Measurements from ENCODE around the gene UBLCP1. TPM values are rescaled to one million over a fixed set of nuclear protein-coding genes. Genes with fewer than 3 reads are reported as not detected.
A peak's percentile ranks its signal among the peaks of the same experiment; 100 is the strongest.
"Not testable (repeated sequence)": the region's sequence is repeated elsewhere in the genome, so short reads cannot be mapped to it uniquely, and the experiment has no call there.

UBLCP1 gene
- total RNA-seq, 1 donor from 2014 or later, result 30.8 TPM

GRCh38 chr5:159260212-159260611 lies 2.9 kb upstream of the UBLCP1 start:
- H3K27ac Mint-ChIP-seq; DNase-seq (ENCODE audit: low spot score); H3K27me3 Mint-ChIP-seq (ENCODE audit: insufficient read depth); H3K9me3 Mint-ChIP-seq: not testable (repeated sequence)
- peaks cover 21% of the 10 kb centered on the region for H3K4me1 Mint-ChIP-seq (ENCODE audit: low read depth)
- peak overlapping the region; percentile 16 for H3K4me3 Mint-ChIP-seq
- peaks cover 11% of the 10 kb centered on the region for H3K36me3 Mint-ChIP-seq (ENCODE audit: low read depth)
- intact Hi-C loops (cut with micrococcal nuclease), result loop anchor here (5.0 kb wide), 1 partner anchor 1528 kb away; the partner anchor contains the start of gene THG1L

GRCh38 chr5:159262472-159262858 lies 625 bp upstream of the UBLCP1 start:
- intact Hi-C loops (cut with micrococcal nuclease), result loop anchor here (1.0 to 5.0 kb wide), 4 partner anchors 74 to 1530 kb away; partner anchors contain the start of gene THG1L
- H3K9me3 Mint-ChIP-seq, result peaks cover 16% of the 10 kb centered on the region
- peaks cover 21% of the 10 kb centered on the region for H3K4me1 Mint-ChIP-seq (ENCODE audit: low read depth)
- H3K36me3 Mint-ChIP-seq (ENCODE audit: low read depth), result peaks cover 30% of the 10 kb centered on the region
- peak overlapping the region; percentile 96 for H3K4me3 Mint-ChIP-seq
- DNase-seq (ENCODE audit: low spot score), result no peak
- H3K27me3 Mint-ChIP-seq (ENCODE audit: insufficient read depth), result peaks cover 6% of the 10 kb centered on the region
- H3K27ac Mint-ChIP-seq, result peak overlapping the region; percentile 98

- Mint-ChIP-seq H3K4me3 (peak overlapping the region; percentile 96), H3K27ac (peak overlapping the region; percentile 98), H3K36me3 (ENCODE audit: low read depth) (peaks cover 35% of the 10 kb centered on the region), H3K9me3 (peaks cover 20% of the 10 kb centered on the region), H3K4me1 (ENCODE audit: low read depth) (peaks cover 23% of the 10 kb centered on the region), H3K27me3 (ENCODE audit: insufficient read depth) (peaks cover 2% of the 10 kb centered on the region)
- intact Hi-C loops (cut with micrococcal nuclease), result loop anchor here (1.0 to 5.0 kb wide), 10 partner anchors 23 to 1531 kb away; partner anchors contain the start of genes PWWP2A, RNF145, THG1L and TTC1
- no peak for DNase-seq (ENCODE audit: low spot score)
These were observed 447 bp downstream of the UBLCP1 start for GRCh38 chr5:159263569-159263905.

GRCh38 chr5:159266764-159267163 lies 3.7 kb downstream of the UBLCP1 start:
- H3K27me3 Mint-ChIP-seq (ENCODE audit: insufficient read depth); intact Hi-C loops (cut with micrococcal nuclease); H3K4me3 Mint-ChIP-seq; H3K27ac Mint-ChIP-seq; DNase-seq (ENCODE audit: low spot score): not testable (repeated sequence)
- Mint-ChIP-seq H3K9me3 (peaks cover 20% of the 10 kb centered on the region), H3K36me3 (ENCODE audit: low read depth) (peaks cover 45% of the 10 kb centered on the region), H3K4me1 (ENCODE audit: low read depth) (peaks cover 40% of the 10 kb centered on the region)

GRCh38 chr5:159269723-159270122 lies 6.6 kb downstream of the UBLCP1 start:
- Mint-ChIP-seq H3K27me3 (ENCODE audit: insufficient read depth) (no peaks in the 10 kb centered on the region), H3K4me3 (no peak overlapping the region)
- intact Hi-C loops (cut with micrococcal nuclease), result no loop called here

GRCh38 chr5:159273923-159274322 lies 10.8 kb downstream of the UBLCP1 start:
- Mint-ChIP-seq H3K4me1 (ENCODE audit: low read depth) (peaks cover 26% of the 10 kb centered on the region), H3K27ac (no peak overlapping the region), H3K27me3 (ENCODE audit: insufficient read depth) (no peaks in the 10 kb centered on the region), H3K36me3 (ENCODE audit: low read depth) (peaks cover 41% of the 10 kb centered on the region), H3K4me3 (no peak overlapping the region), H3K9me3 (no peaks in the 10 kb centered on the region)
- no peak for DNase-seq (ENCODE audit: low spot score)
- intact Hi-C loops (cut with micrococcal nuclease), result no loop called here

More at GRCh38 chr5:159269723-159270122, 6.6 kb downstream of the UBLCP1 start:
- H3K36me3 Mint-ChIP-seq (ENCODE audit: low read depth), result peaks cover 51% of the 10 kb centered on the region
- peaks cover 20% of the 10 kb centered on the region for H3K9me3 Mint-ChIP-seq
- H3K27ac Mint-ChIP-seq, result no peak overlapping the region
- DNase-seq (ENCODE audit: low spot score), result no peak
- peaks cover 27% of the 10 kb centered on the region for H3K4me1 Mint-ChIP-seq (ENCODE audit: low read depth)

GRCh38 chr5:159274676-159275075 lies 11.6 kb downstream of the UBLCP1 start:
- intact Hi-C loops (cut with micrococcal nuclease), result no loop called here
- H3K27me3 Mint-ChIP-seq (ENCODE audit: insufficient read depth), result no peaks in the 10 kb centered on the region
- H3K27ac Mint-ChIP-seq, result no peak overlapping the region
- H3K4me1 Mint-ChIP-seq (ENCODE audit: low read depth), result peaks cover 18% of the 10 kb centered on the region
- H3K4me3 Mint-ChIP-seq, result no peak overlapping the region
- peaks cover 42% of the 10 kb centered on the region for H3K36me3 Mint-ChIP-seq (ENCODE audit: low read depth)
- no peak for DNase-seq (ENCODE audit: low spot score)
- no peaks in the 10 kb centered on the region for H3K9me3 Mint-ChIP-seq

GRCh38 chr5:159286420-159287035 lies 23.4 kb downstream of the UBLCP1 start:
- Mint-ChIP-seq H3K27ac (no peak overlapping the region), H3K27me3 (ENCODE audit: insufficient read depth) (peaks cover under 1% of the 10 kb centered on the region), H3K9me3 (no peaks in the 10 kb centered on the region), H3K36me3 (ENCODE audit: low read depth) (peaks cover 8% of the 10 kb centered on the region), H3K4me3 (no peak overlapping the region), H3K4me1 (ENCODE audit: low read depth) (no peaks in the 10 kb centered on the region)
- intact Hi-C loops (cut with micrococcal nuclease), result loop anchor here (1.0 to 5.0 kb wide), 4 partner anchors 231 to 701 kb away; partner anchors contain the start of gene ADRA1B
- DNase-seq (ENCODE audit: low spot score), result no peak

GRCh38 chr5:159290741-159291140 lies 27.7 kb downstream of the UBLCP1 start:
- DNase-seq (ENCODE audit: low spot score), result no peak
- intact Hi-C loops (cut with micrococcal nuclease), result no loop called here
- no peaks in the 10 kb centered on the region for H3K36me3 Mint-ChIP-seq (ENCODE audit: low read depth)
- no peak overlapping the region for H3K27ac Mint-ChIP-seq
- peaks cover 5% of the 10 kb centered on the region for H3K27me3 Mint-ChIP-seq (ENCODE audit: insufficient read depth)
- no peaks in the 10 kb centered on the region for H3K9me3 Mint-ChIP-seq
- H3K4me1 Mint-ChIP-seq (ENCODE audit: low read depth), result no peaks in the 10 kb centered on the region
- H3K4me3 Mint-ChIP-seq, result no peak overlapping the region

- no peak overlapping the region for H3K27ac Mint-ChIP-seq
- no peaks in the 10 kb centered on the region for H3K36me3 Mint-ChIP-seq (ENCODE audit: low read depth)
- DNase-seq (ENCODE audit: low spot score), result no peak
- no peak overlapping the region for H3K4me3 Mint-ChIP-seq
- H3K9me3 Mint-ChIP-seq, result peaks cover 21% of the 10 kb centered on the region
- H3K4me1 Mint-ChIP-seq (ENCODE audit: low read depth), result no peaks in the 10 kb centered on the region
- intact Hi-C loops (cut with micrococcal nuclease), result no loop called here
- peaks cover 5% of the 10 kb centered on the region for H3K27me3 Mint-ChIP-seq (ENCODE audit: insufficient read depth)
These were observed 31.8 kb downstream of the UBLCP1 start for GRCh38 chr5:159294921-159295320.

- DNase-seq (ENCODE audit: low spot score); intact Hi-C loops (cut with micrococcal nuclease): not testable (repeated sequence)
These were observed 34.2 kb downstream of the UBLCP1 start for GRCh38 chr5:159297300-159297699.

GRCh38 chr5:159301466-159301865 lies 38.4 kb downstream of the UBLCP1 start:
- Mint-ChIP-seq H3K36me3 (ENCODE audit: low read depth) (peaks cover 5% of the 10 kb centered on the region), H3K4me3 (no peak overlapping the region), H3K27ac (no peak overlapping the region), H3K4me1 (ENCODE audit: low read depth) (no peaks in the 10 kb centered on the region), H3K27me3 (ENCODE audit: insufficient read depth) (peaks cover 11% of the 10 kb centered on the region), H3K9me3 (peaks cover 44% of the 10 kb centered on the region)
- no peak for DNase-seq (ENCODE audit: low spot score)
- intact Hi-C loops (cut with micrococcal nuclease), result no loop called here

More at GRCh38 chr5:159297300-159297699, 34.2 kb downstream of the UBLCP1 start:
- H3K36me3 Mint-ChIP-seq (ENCODE audit: low read depth); H3K27ac Mint-ChIP-seq; H3K27me3 Mint-ChIP-seq (ENCODE audit: insufficient read depth); H3K4me1 Mint-ChIP-seq (ENCODE audit: low read depth); H3K4me3 Mint-ChIP-seq: not testable (repeated sequence)
- H3K9me3 Mint-ChIP-seq, result peaks cover 32% of the 10 kb centered on the region

GRCh38 chr5:159301929-159302860 lies 39.1 kb downstream of the UBLCP1 start:
- Mint-ChIP-seq H3K9me3 (peaks cover 44% of the 10 kb centered on the region), H3K27me3 (ENCODE audit: insufficient read depth) (peaks cover 11% of the 10 kb centered on the region)
- H3K4me1 Mint-ChIP-seq (ENCODE audit: low read depth); H3K27ac Mint-ChIP-seq; DNase-seq (ENCODE audit: low spot score); intact Hi-C loops (cut with micrococcal nuclease); H3K4me3 Mint-ChIP-seq; H3K36me3 Mint-ChIP-seq (ENCODE audit: low read depth): not testable (repeated sequence)

Data from activated T-helper 1 cell treated with anti-CD3 and anti-CD28 coated beads, Interleukin-12 subunit alpha, Interleukin-12 subunit beta, Interleukin-2, Interleukin-4 antibody, amounts not matched to agents 30 ng/mL and 10 ng/mL and 1 ng/mL, durations not matched to agents 14 hours and 24 hours and 36 hours (primary cell).